ENCODE data around the gene GATC.
"Not testable (repeated sequence)": the region's sequence is repeated elsewhere in the genome, so short reads cannot be mapped to it uniquely, and the experiment has no call there.

Gene GATC

GRCh38 chr12:120437735-120438494 is 8.3 kb upstream of the GATC start, which contains the start of gene COX6A1:
Gene COX6A1 (plus strand): TSS chr12:120438113. CDS start chr12:120438127, 14 bp downstream.
- DNase-seq = peak; percentile 100

GRCh38 chr12:120438495-120439198 is 7.6 kb upstream of the GATC start:
- DNase-seq = no peak

- DNase-seq = peak; percentile 59 to 83
Measured at GRCh38 chr12:120439646-120440247, 6.5 kb upstream of the GATC start.

GRCh38 chr12:120444676-120445075 is 1.6 kb upstream of the GATC start:
- no peak for DNase-seq

GRCh38 chr12:120446844-120447178 is 567 bp downstream of the GATC start:
- DNase-seq = not testable (repeated sequence)

- DNase-seq = no peak
Measured at GRCh38 chr12:120447992-120448391, 1.7 kb downstream of the GATC start.

GRCh38 chr12:120452524-120452923 is 6.3 kb downstream of the GATC start:
- not testable (repeated sequence) for DNase-seq

- DNase-seq = no peak
Measured at GRCh38 chr12:120453060-120453750, 7.0 kb downstream of the GATC start.

GRCh38 chr12:120453977-120454376 is 7.7 kb downstream of the GATC start:
- DNase-seq = peak; percentile 39 to 40

GRCh38 chr12:120455302-120455701 is 9.1 kb downstream of the GATC start:
- DNase-seq = no peak

- DNase-seq = no peak
Measured at GRCh38 chr12:120457133-120457532, 10.9 kb downstream of the GATC start.

GRCh38 chr12:120460157-120460556 is 13.9 kb downstream of the GATC start:
- no peak for DNase-seq

- DNase-seq = no peak
Measured at GRCh38 chr12:120462099-120462640, 15.9 kb downstream of the GATC start.

- DNase-seq = no peak
Measured at GRCh38 chr12:120463712-120464111, 17.5 kb downstream of the GATC start.

GRCh38 chr12:120465756-120466155 is 19.5 kb downstream of the GATC start:
- DNase-seq = no peak

GRCh38 chr12:120466560-120467315 is 20.5 kb downstream of the GATC start:
- peak; percentile 32 to 52 for DNase-seq

GRCh38 chr12:120467439-120467838 is 21.2 kb downstream of the GATC start:
- no peak for DNase-seq

- peak in 1 of 2 experiments; percentile 47 for DNase-seq
Measured at GRCh38 chr12:120468325-120468820, 22.1 kb downstream of the GATC start.

- peak in 1 of 2 experiments; percentile 58 for DNase-seq
Measured at GRCh38 chr12:120468821-120469449, 22.7 kb downstream of the GATC start.

- DNase-seq = peak; percentile 91 to 97
Measured at GRCh38 chr12:120469450-120470149, 23.4 kb downstream of the GATC start, which contains the start of gene SRSF9. Gene SRSF9 (minus strand): TSS chr12:120469748. CDS start chr12:120469609, 139 bp downstream.

Measured in SHP77 (cell line).